ENCODE data around the gene ARPC2. TPM values are rescaled to one million over a fixed set of nuclear protein-coding genes. Genes with fewer than 3 reads are reported as not detected.

The ARPC2 gene
- total and polyA plus RNA-seq, 2 of the 13 experiments (the other 11 are each of a cell fraction or from before 2014, with no cell fraction given): 168 to 303 TPM

DNA sequence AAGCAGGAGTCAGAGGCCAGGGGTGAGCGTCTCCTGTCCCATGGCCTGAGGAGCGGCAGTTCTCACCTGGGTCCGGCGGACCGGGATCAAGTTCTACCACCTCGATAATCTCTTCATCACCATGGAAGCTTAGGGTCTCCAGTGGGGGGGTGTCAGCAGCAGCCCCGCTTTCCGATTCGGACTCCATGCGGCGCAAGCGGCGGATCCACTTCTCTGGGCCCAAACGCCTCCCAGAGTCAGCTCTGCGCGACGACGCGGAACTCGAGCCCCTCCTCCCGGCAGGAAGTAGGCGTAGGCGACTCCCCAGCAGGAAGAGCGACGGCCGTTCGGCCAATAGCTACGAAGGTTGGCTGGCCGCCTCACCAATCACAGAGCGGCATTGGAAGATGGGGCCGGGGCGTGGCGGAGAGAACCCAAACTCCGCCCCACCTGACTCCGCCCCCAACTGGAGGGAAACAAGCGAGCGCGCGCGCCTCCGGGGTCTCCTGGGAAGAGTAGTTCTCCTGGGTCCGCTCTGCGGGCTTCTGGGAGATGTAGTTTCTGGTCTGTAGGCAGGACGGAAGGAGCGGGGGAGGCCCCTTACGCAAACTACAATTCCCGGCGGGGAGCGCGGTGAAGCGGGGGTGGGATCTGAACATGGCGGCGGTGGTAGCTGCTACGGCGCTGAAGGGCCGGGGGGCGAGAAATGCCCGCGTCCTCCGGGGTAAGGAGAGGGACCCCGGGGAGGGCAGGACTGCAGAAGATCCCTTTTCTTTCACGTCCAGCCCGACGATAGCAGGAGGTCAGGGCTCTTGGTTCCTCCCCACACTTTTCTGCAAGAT is 53.1 kb downstream of the ARPC2 start, which contains the start of the genes AAMP and PNKD (continued):
- TF ChIP-seq, protein P1, sequence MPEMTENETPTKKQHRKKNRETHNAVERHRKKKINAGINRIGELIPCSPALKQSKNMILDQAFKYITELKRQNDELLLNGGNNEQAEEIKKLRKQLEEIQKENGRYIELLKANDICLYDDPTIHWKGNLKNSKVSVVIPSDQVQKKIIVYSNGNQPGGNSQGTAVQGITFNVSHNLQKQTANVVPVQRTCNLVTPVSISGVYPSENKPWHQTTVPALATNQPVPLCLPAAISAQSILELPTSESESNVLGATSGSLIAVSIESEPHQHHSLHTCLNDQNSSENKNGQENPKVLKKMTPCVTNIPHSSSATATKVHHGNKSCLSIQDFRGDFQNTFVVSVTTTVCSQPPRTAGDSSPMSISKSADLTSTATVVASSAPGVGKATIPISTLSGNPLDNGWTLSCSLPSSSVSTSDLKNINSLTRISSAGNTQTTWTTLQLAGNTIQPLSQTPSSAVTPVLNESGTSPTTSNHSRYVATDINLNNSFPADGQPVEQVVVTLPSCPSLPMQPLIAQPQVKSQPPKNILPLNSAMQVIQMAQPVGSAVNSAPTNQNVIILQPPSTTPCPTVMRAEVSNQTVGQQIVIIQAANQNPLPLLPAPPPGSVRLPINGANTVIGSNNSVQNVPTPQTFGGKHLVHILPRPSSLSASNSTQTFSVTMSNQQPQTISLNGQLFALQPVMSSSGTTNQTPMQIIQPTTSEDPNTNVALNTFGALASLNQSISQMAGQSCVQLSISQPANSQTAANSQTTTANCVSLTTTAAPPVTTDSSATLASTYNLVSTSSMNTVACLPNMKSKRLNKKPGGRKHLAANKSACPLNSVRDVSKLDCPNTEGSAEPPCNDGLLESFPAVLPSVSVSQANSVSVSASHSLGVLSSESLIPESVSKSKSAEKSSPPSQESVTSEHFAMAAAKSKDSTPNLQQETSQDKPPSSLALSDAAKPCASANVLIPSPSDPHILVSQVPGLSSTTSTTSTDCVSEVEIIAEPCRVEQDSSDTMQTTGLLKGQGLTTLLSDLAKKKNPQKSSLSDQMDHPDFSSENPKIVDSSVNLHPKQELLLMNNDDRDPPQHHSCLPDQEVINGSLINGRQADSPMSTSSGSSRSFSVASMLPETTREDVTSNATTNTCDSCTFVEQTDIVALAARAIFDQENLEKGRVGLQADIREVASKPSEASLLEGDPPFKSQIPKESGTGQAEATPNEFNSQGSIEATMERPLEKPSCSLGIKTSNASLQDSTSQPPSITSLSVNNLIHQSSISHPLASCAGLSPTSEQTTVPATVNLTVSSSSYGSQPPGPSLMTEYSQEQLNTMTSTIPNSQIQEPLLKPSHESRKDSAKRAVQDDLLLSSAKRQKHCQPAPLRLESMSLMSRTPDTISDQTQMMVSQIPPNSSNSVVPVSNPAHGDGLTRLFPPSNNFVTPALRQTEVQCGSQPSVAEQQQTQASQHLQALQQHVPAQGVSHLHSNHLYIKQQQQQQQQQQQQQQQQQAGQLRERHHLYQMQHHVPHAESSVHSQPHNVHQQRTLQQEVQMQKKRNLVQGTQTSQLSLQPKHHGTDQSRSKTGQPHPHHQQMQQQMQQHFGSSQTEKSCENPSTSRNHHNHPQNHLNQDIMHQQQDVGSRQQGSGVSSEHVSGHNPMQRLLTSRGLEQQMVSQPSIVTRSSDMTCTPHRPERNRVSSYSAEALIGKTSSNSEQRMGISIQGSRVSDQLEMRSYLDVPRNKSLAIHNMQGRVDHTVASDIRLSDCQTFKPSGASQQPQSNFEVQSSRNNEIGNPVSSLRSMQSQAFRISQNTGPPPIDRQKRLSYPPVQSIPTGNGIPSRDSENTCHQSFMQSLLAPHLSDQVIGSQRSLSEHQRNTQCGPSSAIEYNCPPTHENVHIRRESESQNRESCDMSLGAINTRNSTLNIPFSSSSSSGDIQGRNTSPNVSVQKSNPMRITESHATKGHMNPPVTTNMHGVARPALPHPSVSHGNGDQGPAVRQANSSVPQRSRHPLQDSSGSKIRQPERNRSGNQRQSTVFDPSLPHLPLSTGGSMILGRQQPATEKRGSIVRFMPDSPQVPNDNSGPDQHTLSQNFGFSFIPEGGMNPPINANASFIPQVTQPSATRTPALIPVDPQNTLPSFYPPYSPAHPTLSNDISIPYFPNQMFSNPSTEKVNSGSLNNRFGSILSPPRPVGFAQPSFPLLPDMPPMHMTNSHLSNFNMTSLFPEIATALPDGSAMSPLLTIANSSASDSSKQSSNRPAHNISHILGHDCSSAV (CRISPR knock-in tag; IDR thresholded peaks at IDR 0.05; ENCODE audit: borderline replicate concordance): peak; percentile 97; the same call in 1 of the 2 replicates
- TF ChIP-seq, protein P2, sequence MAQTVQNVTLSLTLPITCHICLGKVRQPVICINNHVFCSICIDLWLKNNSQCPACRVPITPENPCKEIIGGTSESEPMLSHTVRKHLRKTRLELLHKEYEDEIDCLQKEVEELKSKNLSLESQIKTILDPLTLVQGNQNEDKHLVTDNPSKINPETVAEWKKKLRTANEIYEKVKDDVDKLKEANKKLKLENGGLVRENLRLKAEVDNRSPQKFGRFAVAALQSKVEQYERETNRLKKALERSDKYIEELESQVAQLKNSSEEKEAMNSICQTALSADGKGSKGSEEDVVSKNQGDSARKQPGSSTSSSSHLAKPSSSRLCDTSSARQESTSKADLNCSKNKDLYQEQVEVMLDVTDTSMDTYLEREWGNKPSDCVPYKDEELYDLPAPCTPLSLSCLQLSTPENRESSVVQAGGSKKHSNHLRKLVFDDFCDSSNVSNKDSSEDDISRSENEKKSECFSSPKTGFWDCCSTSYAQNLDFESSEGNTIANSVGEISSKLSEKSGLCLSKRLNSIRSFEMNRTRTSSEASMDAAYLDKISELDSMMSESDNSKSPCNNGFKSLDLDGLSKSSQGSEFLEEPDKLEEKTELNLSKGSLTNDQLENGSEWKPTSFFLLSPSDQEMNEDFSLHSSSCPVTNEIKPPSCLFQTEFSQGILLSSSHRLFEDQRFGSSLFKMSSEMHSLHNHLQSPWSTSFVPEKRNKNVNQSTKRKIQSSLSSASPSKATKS (CRISPR knock-in tag; IDR thresholded peaks at IDR 0.05): peak; percentile 32; the same call in 1 of the 2 replicates
- TF ChIP-seq HOXD1 (CRISPR knock-in tag; IDR thresholded peaks at IDR 0.05): no peak; the same call in none of the 2 replicates
- 0 out of 2 replicates have a peak, but pooled peaks have one; percentile 74 for TF ChIP-seq TERF1 (CRISPR knock-in tag; IDR thresholded peaks at IDR 0.05)
- no peak; the same call in 1 of the 2 replicates for TF ChIP-seq AHR (CRISPR knock-in tag; IDR thresholded peaks at IDR 0.05)
- TF ChIP-seq, protein P3, sequence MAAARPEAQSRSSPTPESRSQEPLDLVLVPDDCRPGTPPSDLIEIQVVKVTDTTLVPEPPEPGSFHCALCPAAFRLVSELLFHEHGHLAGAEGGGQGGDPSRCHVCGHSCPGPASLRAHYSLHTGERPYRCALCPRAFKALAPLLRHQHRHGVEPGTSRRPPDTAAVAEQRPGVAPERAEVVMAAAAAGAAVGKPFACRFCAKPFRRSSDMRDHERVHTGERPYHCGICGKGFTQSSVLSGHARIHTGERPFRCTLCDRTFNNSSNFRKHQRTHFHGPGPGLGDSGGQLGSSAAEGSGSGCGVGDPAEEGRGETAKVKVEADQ (CRISPR knock-in tag; IDR thresholded peaks at IDR 0.05; ENCODE audit: borderline replicate concordance): 0 out of 2 replicates have a peak, but pooled peaks have one; percentile 41
- TF ChIP-seq PPARG (CRISPR knock-in tag; conservative IDR thresholded peaks at IDR 0.05): 0 out of 2 replicates have a peak, but pooled peaks have one; percentile 11
- no peak for TF ChIP-seq ZMAT5 (CRISPR knock-in tag; IDR thresholded peaks at IDR 0.05; ENCODE audit: borderline replicate concordance, low read depth)
- TF ChIP-seq ZNF296 (CRISPR knock-in tag; conservative IDR thresholded peaks at IDR 0.05): no peak
- TF ChIP-seq ZBTB20 (CRISPR knock-in tag; IDR thresholded peaks at IDR 0.05; ENCODE audit: borderline replicate concordance, low read depth): peak; percentile 16
- TF ChIP-seq PHF20 (CRISPR knock-in tag; IDR thresholded peaks at IDR 0.05): peak; percentile 54
- TF ChIP-seq ARHGAP35 (CRISPR knock-in tag; IDR thresholded peaks at IDR 0.05; ENCODE audit: borderline replicate concordance): no peak
- peak; percentile 96 for TF ChIP-seq ELF4 (CRISPR knock-in tag; IDR thresholded peaks at IDR 0.05; ENCODE audit: borderline replicate concordance)
